Endodermal cell (in vitro differentiated cells): ENCODE results near the gene KCNB1. TPM values are rescaled to one million over a fixed set of nuclear protein-coding genes. Genes with fewer than 3 reads are reported as not detected.

Experiments used
- DNase-seq: peaks from one replicate; pipeline ENCODE4 v3.0.0-alpha.2; 2017
- H3K27ac ChIP-seq: 2 replicates; pipeline ENCODE4 v1.5.1; 2013; ENCODE audit warnings: mild to moderate bottlenecking, low read depth, low read length, moderate library complexity
- H3K27me3 ChIP-seq: 2 replicates; pipeline ENCODE4 v1.6.1; 2013; ENCODE audit warnings: mild to moderate bottlenecking, low read length, moderate library complexity; ENCODE audit not compliant: insufficient read depth, control insufficient read depth, poor library complexity, severe bottlenecking
- H3K36me3 ChIP-seq: 2 replicates; pipeline ENCODE4 v1.7.0; 2013; ENCODE audit warnings: mild to moderate bottlenecking, low read length, moderate library complexity; ENCODE audit not compliant: control insufficient read depth, insufficient read depth
- H3K4me1 ChIP-seq: one replicate; pipeline ENCODE4 v1.7.0; 2013; ENCODE audit warnings: low read length; ENCODE audit not compliant: control insufficient read depth, insufficient read depth
- H3K4me3 ChIP-seq: 2 replicates; pipeline ENCODE4 v1.5.1; 2013; ENCODE audit warnings: mild to moderate bottlenecking, low read length, moderate library complexity
- H3K9ac ChIP-seq: 2 replicates; pipeline ENCODE4 v1.6.1; 2013; ENCODE audit warnings: mild to moderate bottlenecking, low read length, moderate library complexity; ENCODE audit not compliant: poor library complexity, severe bottlenecking; ENCODE audit errors: extremely low read depth
- H3K9me3 ChIP-seq: 2 replicates; pipeline ENCODE4 v1.6.1; 2013; ENCODE audit warnings: mild to moderate bottlenecking, low read length, moderate library complexity; ENCODE audit not compliant: control insufficient read depth
- H3K27ac Mint-ChIP-seq: 2 replicates; pipeline ENCODE4 v1.8.0; 2020; ENCODE audit warnings: mixed read lengths
- H3K27me3 Mint-ChIP-seq: 2 replicates; pipeline ENCODE4 v1.8.0; 2021; ENCODE audit warnings: mild to moderate bottlenecking, mixed read lengths; ENCODE audit not compliant: insufficient read depth
- H3K36me3 Mint-ChIP-seq: 2 replicates; pipeline ENCODE4 v1.8.0; 2020; ENCODE audit warnings: low read depth, mixed read lengths
- H3K4me1 Mint-ChIP-seq: 2 replicates; pipeline ENCODE4 v1.8.0; 2020; ENCODE audit warnings: mixed read lengths
- H3K4me3 Mint-ChIP-seq: 2 replicates; pipeline ENCODE4 v1.8.0; 2020; ENCODE audit warnings: mild to moderate bottlenecking, moderate library complexity, mixed read lengths
- H3K9me3 Mint-ChIP-seq: 2 replicates; pipeline ENCODE4 v1.8.0; 2020; ENCODE audit warnings: mild to moderate bottlenecking, mixed read lengths
- CTCF ChIP-seq: fragments of 200-600 bp; sonication (generic); conservative IDR thresholded peaks from 2 replicates; pipeline ENCODE4 v1.5.0; 2021; ENCODE audit warnings: antibody characterized with exemption, mild to moderate bottlenecking
- WGBS, 2 experiments: methylation state at CpG; one replicate each; pipeline versions ENCODE4 v1.1.5 to v1.1.7; 2013; ENCODE audit warnings: missing lambda C conversion rate in 2 of 2, mixed read lengths in 1 of 2; ENCODE audit not compliant: insufficient coverage in 1 of 2, insufficient read length in 1 of 2; 5-methylcytosine and 5-hydroxymethylcytosine counted together
- total RNA-seq, 2 donors: library from RNA; stranded (reverse); fragmentation: NEBNext Ultra II Directional in 1 of 2; extraction: Animal tissue kit (Norgen Biotek cat#: 25700) in 1 of 2; gene quantifications; 2 replicates in 1 of 2; 3 replicates in 1 of 2; pipeline ENCODE4 v1.2.1, GENCODE V29; 2021

KCNB1 gene
- total RNA-seq, 2 donors from 2014 or later, result 0.46 to 0.84 TPM

DNA sequence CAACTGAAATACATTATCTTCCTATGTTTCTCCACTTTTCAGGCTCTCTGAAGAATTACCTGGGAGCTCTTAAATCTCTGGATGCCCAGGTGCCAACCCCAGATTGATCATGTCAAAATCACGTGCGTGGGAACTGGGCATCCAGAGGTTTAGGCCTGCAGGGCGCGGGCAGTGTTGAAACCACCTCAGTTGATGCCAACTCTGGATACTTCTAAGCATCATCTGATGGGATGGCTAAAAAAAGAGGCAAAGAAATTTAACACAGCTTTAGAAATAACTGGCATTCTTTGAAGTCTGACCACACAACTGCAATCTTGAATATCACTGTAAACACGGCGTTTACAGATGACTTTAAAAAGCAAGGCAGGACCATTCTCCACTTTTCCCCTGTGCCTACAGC, 43.6 kb upstream of the KCNB1 start:
- Mint-ChIP-seq H3K4me1 (no peaks in the 10 kb centered on the region), H3K4me3 (no peak overlapping the region), H3K27me3 (no peaks in the 10 kb centered on the region), H3K9me3 (peaks cover 7% of the 10 kb centered on the region), H3K27ac (no peak overlapping the region), H3K36me3 (peaks cover 7% of the 10 kb centered on the region)
- no peak for DNase-seq
- TF ChIP-seq CTCF, result no peak
- Histone ChIP-seq H3K27me3 (no peaks in the 10 kb centered on the region), H3K9me3 (no peaks in the 10 kb centered on the region), H3K4me1 (no peaks in the 10 kb centered on the region), H3K9ac (no peak overlapping the region), H3K36me3 (no peaks in the 10 kb centered on the region), H3K4me3 (no peak overlapping the region), H3K27ac (no peak overlapping the region)
- 89 to 95% methylated on average over 4 to 6 of the region's 6 CpGs for WGBS, 2 experiments

DNA sequence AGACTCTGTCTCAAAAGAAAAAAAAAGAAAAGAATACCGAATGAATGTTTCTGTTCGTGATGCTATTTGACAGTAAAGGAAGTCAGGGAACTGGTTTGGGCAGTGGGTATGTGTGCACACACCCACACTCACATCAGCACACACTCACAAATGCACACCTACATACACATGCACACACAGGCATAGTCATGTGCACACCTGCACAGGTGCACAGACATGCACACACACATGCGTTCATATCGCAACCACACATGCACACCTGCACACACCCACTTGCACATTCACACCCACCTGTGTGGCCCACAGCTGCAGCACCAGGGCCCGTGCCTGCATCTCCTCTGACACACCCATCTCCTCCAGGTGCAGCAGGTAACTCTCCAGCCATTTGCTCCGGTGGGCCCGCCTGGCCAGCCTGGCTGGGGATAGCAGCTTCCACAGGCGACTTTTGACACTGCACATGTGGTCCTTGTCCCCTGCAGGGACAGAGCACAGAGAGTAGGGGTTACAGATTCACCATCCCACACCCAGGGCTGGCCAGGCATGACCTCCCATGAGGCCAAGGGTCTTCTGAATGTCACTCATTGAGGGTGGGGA, 41.4 kb upstream of the KCNB1 start:
- H3K9me3 Mint-ChIP-seq, result peaks cover 7% of the 10 kb centered on the region
- Histone ChIP-seq H3K9ac (no peak overlapping the region), H3K9me3 (no peaks in the 10 kb centered on the region), H3K27me3 (no peaks in the 10 kb centered on the region), H3K4me1 (no peaks in the 10 kb centered on the region), H3K4me3 (no peak overlapping the region), H3K36me3 (no peaks in the 10 kb centered on the region), H3K27ac (no peak overlapping the region)
- no peak for TF ChIP-seq CTCF
- peaks cover 7% of the 10 kb centered on the region for H3K36me3 Mint-ChIP-seq
- no peaks in the 10 kb centered on the region for H3K27me3 Mint-ChIP-seq
- 90 to 91% methylated on average over 3 to 6 of the region's 8 CpGs for WGBS, 2 experiments
- H3K4me1 Mint-ChIP-seq, result no peaks in the 10 kb centered on the region
- no peak for DNase-seq
- H3K4me3 Mint-ChIP-seq, result no peak overlapping the region
- H3K27ac Mint-ChIP-seq, result no peak overlapping the region

- Histone ChIP-seq H3K27ac (no peak overlapping the region), H3K4me3 (no peak overlapping the region), H3K27me3 (no peaks in the 10 kb centered on the region), H3K36me3 (no peaks in the 10 kb centered on the region), H3K4me1 (no peaks in the 10 kb centered on the region), H3K9ac (no peak overlapping the region), H3K9me3 (no peaks in the 10 kb centered on the region)
- WGBS, 2 experiments, result 93 to 100% methylated on average over 2 to 4 of the region's 4 CpGs
- Mint-ChIP-seq H3K9me3 (peaks cover 7% of the 10 kb centered on the region), H3K27ac (no peak overlapping the region), H3K36me3 (peaks cover 7% of the 10 kb centered on the region), H3K4me1 (no peaks in the 10 kb centered on the region), H3K4me3 (no peak overlapping the region), H3K27me3 (no peaks in the 10 kb centered on the region)
- no peak for TF ChIP-seq CTCF
- no peak for DNase-seq
Measured at GRCh38 chr20:49521356-49521755, 38.9 kb upstream of the KCNB1 start.
